IPS DF 6.9 (cell line): ENCODE measurements around the gene CNOT4.

Experiments
- DNase-seq: peaks from one replicate; pipeline ENCODE4 v3.0.0-alpha.2; 2013; ENCODE audit warnings: low read depth, low spot score
- H3K27ac ChIP-seq: one replicate; pipeline ENCODE4 v1.5.1; 2013; ENCODE audit warnings: low read length, control low read depth
- H3K27me3 ChIP-seq: 2 replicates; pipeline ENCODE4 v1.6.1; 2013; ENCODE audit warnings: mild to moderate bottlenecking, low read length; ENCODE audit not compliant: control insufficient read depth, insufficient read depth
- H3K36me3 ChIP-seq: 2 replicates; pipeline ENCODE4 v1.6.1; 2013; ENCODE audit warnings: low read length; ENCODE audit not compliant: control insufficient read depth, insufficient read depth
- H3K4me1 ChIP-seq: 2 replicates; pipeline ENCODE4 v1.6.1; 2013; ENCODE audit warnings: low read length; ENCODE audit not compliant: control insufficient read depth, insufficient read depth
- H3K4me3 ChIP-seq: 2 replicates; pipeline ENCODE4 v1.5.1; 2013; ENCODE audit warnings: mild to moderate bottlenecking, low read length
- H3K9me3 ChIP-seq: 2 replicates; pipeline ENCODE4 v1.6.1; 2013; ENCODE audit warnings: low read length, inconsistent platforms; ENCODE audit not compliant: control insufficient read depth, insufficient read depth
- WGBS: extraction: QIAGEN DNeasy Blood & Tissue Kit; methylation state at CpG from one replicate; pipeline ENCODE4 v1.1.7; 2013; ENCODE audit warnings: mixed read lengths, missing lambda C conversion rate; ENCODE audit not compliant: insufficient read length, insufficient coverage; 5-methylcytosine and 5-hydroxymethylcytosine counted together

CNOT4 gene

DNA sequence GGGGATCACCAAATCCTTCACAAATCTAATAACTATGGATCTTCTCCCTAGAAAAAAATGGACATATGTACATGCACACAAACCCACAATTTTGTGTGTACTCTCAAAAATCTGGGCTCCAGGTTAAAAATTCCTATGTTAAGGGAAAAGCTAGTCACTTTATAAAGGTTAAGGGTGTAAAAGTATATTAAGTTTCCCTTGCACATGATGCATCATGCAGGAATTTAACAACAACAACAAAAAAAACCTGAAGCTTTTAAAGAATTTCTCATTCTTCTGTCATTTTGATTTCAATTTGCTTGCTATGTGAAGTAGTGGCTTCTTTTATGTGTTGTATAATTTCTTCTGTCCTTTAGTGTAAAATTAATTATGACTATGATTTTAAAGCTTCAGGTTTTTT lies 123.7 kb downstream of the CNOT4 start:
- no peak overlapping the region for H3K27ac ChIP-seq

GRCh38 chr7:135385209-135385608 lies 124.7 kb downstream of the CNOT4 start:
- Histone ChIP-seq H3K4me3 (no peak overlapping the region), H3K27me3 (no peaks in the 10 kb centered on the region), H3K27ac (no peak overlapping the region), H3K36me3 (no peaks in the 10 kb centered on the region), H3K9me3 (no peaks in the 10 kb centered on the region), H3K4me1 (peaks cover 1% of the 10 kb centered on the region; the same call in 1 of the 2 replicates)
- DNase-seq, result no peak
- no CpG with 5 or more reads among the region's 3 CpGs for WGBS

More for the DNA sequence above, 123.7 kb downstream of the CNOT4 start:
- Histone ChIP-seq H3K27me3 (no peaks in the 10 kb centered on the region), H3K4me1 (peaks cover 1% of the 10 kb centered on the region; the same call in 1 of the 2 replicates), H3K4me3 (no peak overlapping the region), H3K36me3 (no peaks in the 10 kb centered on the region), H3K9me3 (no peaks in the 10 kb centered on the region)
- no peak for DNase-seq

- Histone ChIP-seq H3K4me3 (no peak overlapping the region), H3K27me3 (no peaks in the 10 kb centered on the region), H3K36me3 (no peaks in the 10 kb centered on the region), H3K4me1 (peaks cover 1% of the 10 kb centered on the region; the same call in 1 of the 2 replicates), H3K9me3 (no peaks in the 10 kb centered on the region), H3K27ac (no peak overlapping the region)
- no CpG with 5 or more reads among the region's 2 CpGs for WGBS
- DNase-seq, result no peak
Observed at GRCh38 chr7:135383525-135384175, 126.3 kb downstream of the CNOT4 start.

- no peaks in the 10 kb centered on the region for H3K27me3 ChIP-seq
- no peak overlapping the region for H3K4me3 ChIP-seq
- WGBS, result no CpG with 5 or more reads among the region's 3 CpGs
- no peak overlapping the region for H3K27ac ChIP-seq
- peaks cover 1% of the 10 kb centered on the region; the same call in 1 of the 2 replicates for H3K4me1 ChIP-seq
- H3K9me3 ChIP-seq, result no peaks in the 10 kb centered on the region
- no peaks in the 10 kb centered on the region for H3K36me3 ChIP-seq
- DNase-seq, result no peak
Observed at GRCh38 chr7:135382173-135382572, 127.7 kb downstream of the CNOT4 start.

DNA sequence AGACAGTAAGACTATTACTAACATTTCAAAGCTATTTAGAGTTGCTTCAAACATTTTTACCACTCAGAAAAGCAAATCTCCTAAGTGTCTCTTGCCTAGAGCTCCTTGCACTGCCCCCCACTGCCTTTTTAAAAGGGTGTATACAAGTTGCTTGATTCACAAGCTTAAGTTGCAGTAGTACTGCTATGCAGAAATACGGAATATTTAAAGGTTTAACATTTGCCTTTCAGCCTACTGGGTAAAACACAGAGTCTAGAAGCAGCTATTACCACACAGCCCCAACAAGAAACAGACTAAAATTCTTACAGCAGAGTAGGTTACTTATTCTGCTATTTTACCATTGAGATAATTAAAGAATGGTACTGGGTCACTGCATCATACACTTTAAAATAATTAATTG lies 128.5 kb downstream of the CNOT4 start:
- H3K4me1 ChIP-seq, result no peaks in the 10 kb centered on the region
- no peak for DNase-seq
- no peaks in the 10 kb centered on the region for H3K36me3 ChIP-seq
- WGBS, result no CpG with 5 or more reads among the region's 1 CpG
- H3K9me3 ChIP-seq, result no peaks in the 10 kb centered on the region
- H3K27ac ChIP-seq, result no peak overlapping the region
- no peaks in the 10 kb centered on the region for H3K27me3 ChIP-seq
- H3K4me3 ChIP-seq, result no peak overlapping the region

DNA sequence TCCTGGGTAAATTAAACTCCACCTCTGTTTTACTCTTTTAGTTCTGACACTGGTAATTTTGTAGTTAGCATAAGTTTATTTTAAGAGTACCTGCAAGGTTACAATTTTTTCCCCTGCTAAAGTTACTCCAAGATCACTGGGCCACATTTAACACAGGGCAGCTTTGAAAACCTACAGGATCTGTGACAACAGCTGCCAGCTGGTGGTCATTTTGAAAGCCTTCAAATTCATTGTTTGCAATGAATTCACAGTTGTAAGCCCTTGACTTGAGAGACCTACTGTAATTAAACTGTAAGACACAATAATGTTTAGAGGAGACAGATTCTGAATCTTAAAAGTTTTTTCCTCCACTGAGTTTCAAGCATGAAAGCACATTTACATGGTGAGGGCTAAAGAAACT lies 129.6 kb downstream of the CNOT4 start:
- Histone ChIP-seq H3K36me3 (no peaks in the 10 kb centered on the region), H3K4me1 (no peaks in the 10 kb centered on the region), H3K9me3 (no peaks in the 10 kb centered on the region), H3K4me3 (no peak overlapping the region), H3K27ac (no peak overlapping the region), H3K27me3 (no peaks in the 10 kb centered on the region)
- DNase-seq, result no peak

DNA sequence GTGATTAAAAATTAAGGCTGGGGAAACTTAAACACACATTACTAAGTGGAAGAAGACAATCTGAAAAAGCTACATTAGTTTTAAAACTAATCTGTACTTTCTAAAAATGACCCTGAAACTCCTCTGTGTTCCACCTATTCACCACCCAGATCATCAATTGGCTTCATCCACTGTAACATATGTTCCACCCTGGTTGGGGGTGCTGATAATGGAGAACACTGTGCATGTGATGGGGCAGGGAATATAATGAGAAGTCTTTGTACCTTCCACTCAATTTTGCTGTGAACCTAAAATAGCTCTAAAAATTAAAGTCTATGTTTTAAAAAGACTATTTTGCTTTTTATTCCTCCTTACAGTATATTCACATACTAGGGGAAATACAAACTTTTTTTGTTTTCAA lies 132.7 kb downstream of the CNOT4 start:
- Histone ChIP-seq H3K36me3 (no peaks in the 10 kb centered on the region), H3K27me3 (no peaks in the 10 kb centered on the region), H3K9me3 (no peaks in the 10 kb centered on the region), H3K4me1 (no peaks in the 10 kb centered on the region), H3K4me3 (no peak overlapping the region), H3K27ac (no peak overlapping the region)
- no peak for DNase-seq

DNA sequence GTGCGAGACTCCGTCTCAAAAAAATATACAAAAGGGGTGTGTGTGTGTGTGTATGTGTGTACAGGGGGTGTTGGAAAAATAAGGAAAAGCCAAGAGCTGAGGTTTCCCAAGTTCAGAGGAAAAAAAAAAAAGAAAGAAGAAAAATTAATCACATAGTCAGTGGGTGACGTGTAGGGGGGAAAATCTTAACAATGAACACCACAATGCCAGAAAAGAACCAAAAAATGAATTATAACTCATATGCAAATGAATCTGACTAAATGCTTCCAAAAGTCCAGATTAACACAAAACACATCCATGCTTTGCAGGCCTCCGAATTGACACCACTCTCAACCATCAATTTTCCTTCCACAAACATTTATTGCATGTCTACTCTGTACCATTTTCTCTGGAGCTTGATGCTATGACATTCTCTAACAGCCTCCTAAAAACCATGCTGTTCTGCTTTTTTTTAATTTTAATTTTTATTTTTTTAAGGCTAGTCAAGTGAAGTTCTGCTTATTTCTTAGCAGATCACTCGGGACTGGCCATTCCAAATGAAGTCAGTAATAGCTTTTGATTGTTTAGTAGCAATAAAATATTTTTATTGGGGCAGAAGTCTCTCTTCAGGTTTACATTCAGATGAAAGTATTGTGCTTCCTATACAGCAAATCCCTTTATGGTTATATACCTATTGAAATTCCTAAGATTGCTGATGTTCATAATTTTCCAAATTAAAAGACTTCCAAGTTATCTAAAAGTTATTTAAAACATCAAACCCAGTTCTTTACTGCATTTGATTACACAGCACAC lies 133.8 kb downstream of the CNOT4 start:
- H3K4me1 ChIP-seq, result no peaks in the 10 kb centered on the region
- DNase-seq, result no peak
- no CpG with 5 or more reads among the region's 5 CpGs for WGBS
- H3K27ac ChIP-seq, result no peak overlapping the region
- no peaks in the 10 kb centered on the region for H3K27me3 ChIP-seq
- no peaks in the 10 kb centered on the region for H3K36me3 ChIP-seq
- no peaks in the 10 kb centered on the region for H3K9me3 ChIP-seq
- no peak overlapping the region for H3K4me3 ChIP-seq

DNA sequence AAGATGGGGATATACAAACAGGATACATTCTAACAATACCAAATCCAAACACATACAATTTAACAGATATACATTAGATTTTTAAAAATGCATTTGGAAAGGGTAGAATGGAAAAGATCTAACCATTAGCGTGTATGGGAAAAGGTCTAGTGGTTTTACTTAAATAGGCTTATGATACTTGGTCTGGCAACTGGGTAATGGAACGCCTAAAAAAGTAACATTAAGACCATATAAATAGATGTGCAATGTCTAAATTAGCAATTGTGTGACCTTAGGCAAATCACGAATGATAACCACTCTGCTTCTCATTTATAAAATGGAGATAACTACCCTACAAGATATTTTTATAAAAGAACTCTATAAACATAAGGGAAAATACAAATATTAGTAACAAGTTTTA lies 135.2 kb downstream of the CNOT4 start:
- Histone ChIP-seq H3K4me3 (no peak overlapping the region), H3K4me1 (no peaks in the 10 kb centered on the region), H3K9me3 (no peaks in the 10 kb centered on the region), H3K27me3 (no peaks in the 10 kb centered on the region), H3K27ac (no peak overlapping the region), H3K36me3 (no peaks in the 10 kb centered on the region)
- no CpG with 5 or more reads among the region's 3 CpGs for WGBS
- DNase-seq, result no peak

GRCh38 chr7:135372222-135372621 lies 137.7 kb downstream of the CNOT4 start:
- WGBS, result no CpG with 5 or more reads among the region's 10 CpGs
- H3K4me1 ChIP-seq, result no peaks in the 10 kb centered on the region
- no peaks in the 10 kb centered on the region for H3K27me3 ChIP-seq
- no peak overlapping the region for H3K27ac ChIP-seq
- no peak for DNase-seq
- no peaks in the 10 kb centered on the region for H3K9me3 ChIP-seq
- no peak overlapping the region for H3K4me3 ChIP-seq
- no peaks in the 10 kb centered on the region for H3K36me3 ChIP-seq

GRCh38 chr7:135370656-135371055 lies 139.2 kb downstream of the CNOT4 start:
- no peaks in the 10 kb centered on the region for H3K27me3 ChIP-seq
- H3K9me3 ChIP-seq, result no peaks in the 10 kb centered on the region
- H3K4me1 ChIP-seq, result no peaks in the 10 kb centered on the region
- no peak overlapping the region for H3K27ac ChIP-seq
- H3K36me3 ChIP-seq, result no peaks in the 10 kb centered on the region
- no peak overlapping the region for H3K4me3 ChIP-seq
- DNase-seq, result no peak
- whole genome bisulfite sequencing, result no CpG with 5 or more reads among the region's 1 CpG
